Measurements from ENCODE around the gene HEPACAM2.

The HEPACAM2 gene

GRCh38 chr7:93194386-93194785, 31.9 kb downstream of the HEPACAM2 start:
- no peak for DNase-seq (ENCODE audit: low read depth)

GRCh38 chr7:93188870-93189634, 37.2 kb downstream of the HEPACAM2 start:
- TF ChIP-seq CTCF (IDR thresholded peaks at IDR 0.05; ENCODE audit: low read depth, low read length, missing control alignments): no peak
- in situ Hi-C loops (cut with HindIII; ENCODE audit: low sequenced_read_pairs): no loop called here
- no peak overlapping the region for H3K4me3 ChIP-seq (ENCODE audit: low read depth, low read length)
- DNase-seq (ENCODE audit: low read depth): no peak

More at GRCh38 chr7:93194386-93194785, 31.9 kb downstream of the HEPACAM2 start:
- no peak overlapping the region for H3K4me3 ChIP-seq (ENCODE audit: low read depth, low read length)
- TF ChIP-seq CTCF (IDR thresholded peaks at IDR 0.05; ENCODE audit: low read depth, low read length, missing control alignments): no peak
- in situ Hi-C loops (cut with HindIII; ENCODE audit: low sequenced_read_pairs): no loop called here

- H3K4me3 ChIP-seq (ENCODE audit: low read depth, low read length): no peak overlapping the region
- no peak for DNase-seq (ENCODE audit: low read depth)
- in situ Hi-C loops (cut with HindIII; ENCODE audit: low sequenced_read_pairs): no loop called here
- TF ChIP-seq CTCF (IDR thresholded peaks at IDR 0.05; ENCODE audit: low read depth, low read length, missing control alignments): no peak
These were observed 40.8 kb downstream of the HEPACAM2 start for GRCh38 chr7:93185303-93186027.

GRCh38 chr7:93179173-93179572, 47.1 kb downstream of the HEPACAM2 start:
- in situ Hi-C loops (cut with HindIII; ENCODE audit: low sequenced_read_pairs): no loop called here
- no peak for TF ChIP-seq CTCF (IDR thresholded peaks at IDR 0.05; ENCODE audit: low read depth, low read length, missing control alignments)
- no peak overlapping the region for H3K4me3 ChIP-seq (ENCODE audit: low read depth, low read length)
- DNase-seq (ENCODE audit: low read depth): no peak

- no peak for TF ChIP-seq CTCF (IDR thresholded peaks at IDR 0.05; ENCODE audit: low read depth, low read length, missing control alignments)
- H3K4me3 ChIP-seq (ENCODE audit: low read depth, low read length): no peak overlapping the region
- no peak for DNase-seq (ENCODE audit: low read depth)
- in situ Hi-C loops (cut with HindIII; ENCODE audit: low sequenced_read_pairs): no loop called here
These were observed 48.1 kb downstream of the HEPACAM2 start for GRCh38 chr7:93178213-93178612.

- H3K4me3 ChIP-seq (ENCODE audit: low read depth, low read length): no peak overlapping the region
- TF ChIP-seq CTCF (IDR thresholded peaks at IDR 0.05; ENCODE audit: low read depth, low read length, missing control alignments): no peak
- in situ Hi-C loops (cut with HindIII; ENCODE audit: low sequenced_read_pairs): no loop called here
- DNase-seq (ENCODE audit: low read depth): no peak
These were observed 49.2 kb downstream of the HEPACAM2 start for GRCh38 chr7:93176992-93177580.
